ENCODE results near the gene NRP2. TPM values are rescaled to one million over a fixed set of nuclear protein-coding genes. Genes with fewer than 3 reads are reported as not detected.

Gene NRP2
- total RNA-seq, 3 donors from 2014 or later = 1.6 to 3.2 (median 1.6) TPM

GRCh38 chr2:205776720-205777119 is 94.4 kb downstream of the NRP2 start:
- no peaks in the 10 kb centered on the region for H3K36me3 Mint-ChIP-seq (ENCODE audit: insufficient read depth)
- DNase-seq = no peak
- H3K4me1 Mint-ChIP-seq (ENCODE audit: low read depth) = peaks cover 7% of the 10 kb centered on the region
- H3K9me3 Mint-ChIP-seq = no peaks in the 10 kb centered on the region
- peaks cover 20% of the 10 kb centered on the region for H3K27me3 Mint-ChIP-seq (ENCODE audit: low read depth)
- no peak for ATAC-seq
- H3K4me3 Mint-ChIP-seq = no peak overlapping the region

GRCh38 chr2:205778356-205778755 is 96.1 kb downstream of the NRP2 start:
- Mint-ChIP-seq H3K9me3 (no peaks in the 10 kb centered on the region), H3K4me1 (ENCODE audit: low read depth) (peaks cover 7% of the 10 kb centered on the region), H3K36me3 (ENCODE audit: insufficient read depth) (no peaks in the 10 kb centered on the region), H3K27me3 (ENCODE audit: low read depth) (peaks cover 18% of the 10 kb centered on the region), H3K4me3 (no peak overlapping the region)
- DNase-seq (no peak), ATAC-seq (no peak)

- DNase-seq (no peak), ATAC-seq (no peak)
- Mint-ChIP-seq H3K36me3 (ENCODE audit: insufficient read depth) (no peaks in the 10 kb centered on the region), H3K9me3 (no peaks in the 10 kb centered on the region), H3K4me1 (ENCODE audit: low read depth) (peaks cover 7% of the 10 kb centered on the region), H3K27me3 (ENCODE audit: low read depth) (peaks cover 9% of the 10 kb centered on the region), H3K4me3 (no peak overlapping the region)
These were observed 98.3 kb downstream of the NRP2 start for GRCh38 chr2:205780645-205781044.

- DNase-seq (no peak), ATAC-seq (no peak)
- H3K9me3 Mint-ChIP-seq = no peaks in the 10 kb centered on the region
- H3K4me3 Mint-ChIP-seq = no peak overlapping the region
- H3K27me3 Mint-ChIP-seq (ENCODE audit: low read depth) = peaks cover 8% of the 10 kb centered on the region
- H3K36me3 Mint-ChIP-seq (ENCODE audit: insufficient read depth) = no peaks in the 10 kb centered on the region
- peaks cover 7% of the 10 kb centered on the region for H3K4me1 Mint-ChIP-seq (ENCODE audit: low read depth)
These were observed 99.1 kb downstream of the NRP2 start for GRCh38 chr2:205781244-205781931.

- ATAC-seq = no peak
- Mint-ChIP-seq H3K9me3 (no peaks in the 10 kb centered on the region), H3K27me3 (ENCODE audit: low read depth) (peaks cover 2% of the 10 kb centered on the region)
These were observed 100.6 kb downstream of the NRP2 start for GRCh38 chr2:205782941-205783340.

GRCh38 chr2:205783872-205784499 is 101.7 kb downstream of the NRP2 start:
- no peak overlapping the region for H3K4me3 Mint-ChIP-seq
- ATAC-seq (no peak), DNase-seq (no peak)
- H3K27me3 Mint-ChIP-seq (ENCODE audit: low read depth) = peaks cover 3% of the 10 kb centered on the region
- H3K4me1 Mint-ChIP-seq (ENCODE audit: low read depth) = peaks cover 7% of the 10 kb centered on the region
- H3K9me3 Mint-ChIP-seq = no peaks in the 10 kb centered on the region
- H3K36me3 Mint-ChIP-seq (ENCODE audit: insufficient read depth) = no peaks in the 10 kb centered on the region

More at GRCh38 chr2:205782941-205783340, 100.6 kb downstream of the NRP2 start:
- no peaks in the 10 kb centered on the region for H3K36me3 Mint-ChIP-seq (ENCODE audit: insufficient read depth)
- no peak overlapping the region for H3K4me3 Mint-ChIP-seq
- H3K4me1 Mint-ChIP-seq (ENCODE audit: low read depth) = peaks cover 7% of the 10 kb centered on the region
- no peak for DNase-seq

GRCh38 chr2:205785507-205786260 is 103.4 kb downstream of the NRP2 start:
- Mint-ChIP-seq H3K9me3 (no peaks in the 10 kb centered on the region), H3K4me1 (ENCODE audit: low read depth) (peaks cover 7% of the 10 kb centered on the region), H3K4me3 (no peak overlapping the region), H3K27me3 (ENCODE audit: low read depth) (peaks cover 10% of the 10 kb centered on the region), H3K36me3 (ENCODE audit: insufficient read depth) (no peaks in the 10 kb centered on the region)
- ATAC-seq = no peak
- DNase-seq = no peak

GRCh38 chr2:205786976-205787375 is 104.7 kb downstream of the NRP2 start:
- Mint-ChIP-seq H3K9me3 (no peaks in the 10 kb centered on the region), H3K36me3 (ENCODE audit: insufficient read depth) (no peaks in the 10 kb centered on the region), H3K4me1 (ENCODE audit: low read depth) (no peaks in the 10 kb centered on the region), H3K27me3 (ENCODE audit: low read depth) (peaks cover 10% of the 10 kb centered on the region), H3K4me3 (no peak overlapping the region)
- ATAC-seq = no peak
- DNase-seq = no peak

- Mint-ChIP-seq H3K9me3 (no peaks in the 10 kb centered on the region), H3K4me3 (no peak overlapping the region), H3K36me3 (ENCODE audit: insufficient read depth) (no peaks in the 10 kb centered on the region), H3K4me1 (ENCODE audit: low read depth) (no peaks in the 10 kb centered on the region), H3K27me3 (ENCODE audit: low read depth) (peaks cover 13% of the 10 kb centered on the region)
- no peak for ATAC-seq
- DNase-seq = no peak
These were observed 105.5 kb downstream of the NRP2 start for GRCh38 chr2:205787761-205788160.

GRCh38 chr2:205789906-205790305 is 107.6 kb downstream of the NRP2 start:
- Mint-ChIP-seq H3K36me3 (ENCODE audit: insufficient read depth) (no peaks in the 10 kb centered on the region), H3K4me1 (ENCODE audit: low read depth) (no peaks in the 10 kb centered on the region), H3K4me3 (no peak overlapping the region), H3K27me3 (ENCODE audit: low read depth) (peaks cover 13% of the 10 kb centered on the region), H3K9me3 (no peaks in the 10 kb centered on the region)
- DNase-seq = no peak
- ATAC-seq = no peak

- Mint-ChIP-seq H3K9me3 (no peaks in the 10 kb centered on the region), H3K4me3 (no peak overlapping the region), H3K27me3 (ENCODE audit: low read depth) (peaks cover 13% of the 10 kb centered on the region), H3K4me1 (ENCODE audit: low read depth) (no peaks in the 10 kb centered on the region), H3K36me3 (ENCODE audit: insufficient read depth) (no peaks in the 10 kb centered on the region)
- ATAC-seq (no peak), DNase-seq (no peak)
These were observed 110.6 kb downstream of the NRP2 start for GRCh38 chr2:205792908-205793307.

- ATAC-seq (no peak), DNase-seq (no peak)
- no peaks in the 10 kb centered on the region for H3K36me3 Mint-ChIP-seq (ENCODE audit: insufficient read depth)
- H3K9me3 Mint-ChIP-seq = no peaks in the 10 kb centered on the region
- H3K27me3 Mint-ChIP-seq (ENCODE audit: low read depth) = peaks cover 6% of the 10 kb centered on the region
- no peaks in the 10 kb centered on the region for H3K4me1 Mint-ChIP-seq (ENCODE audit: low read depth)
- no peak overlapping the region for H3K4me3 Mint-ChIP-seq
These were observed 114.6 kb downstream of the NRP2 start for GRCh38 chr2:205796805-205797313.

- ATAC-seq (no peak), DNase-seq (no peak)
- Mint-ChIP-seq H3K4me3 (no peak overlapping the region), H3K27me3 (ENCODE audit: low read depth) (peaks cover 2% of the 10 kb centered on the region), H3K9me3 (no peaks in the 10 kb centered on the region), H3K4me1 (ENCODE audit: low read depth) (no peaks in the 10 kb centered on the region), H3K36me3 (ENCODE audit: insufficient read depth) (no peaks in the 10 kb centered on the region)
These were observed 115.6 kb downstream of the NRP2 start for GRCh38 chr2:205797866-205798265.

GRCh38 chr2:205800224-205800623 is 117.9 kb downstream of the NRP2 start:
- no peak overlapping the region for H3K4me3 Mint-ChIP-seq
- ATAC-seq (no peak), DNase-seq (no peak)
- no peaks in the 10 kb centered on the region for H3K27me3 Mint-ChIP-seq (ENCODE audit: low read depth)
- no peaks in the 10 kb centered on the region for H3K36me3 Mint-ChIP-seq (ENCODE audit: insufficient read depth)
- no peaks in the 10 kb centered on the region for H3K4me1 Mint-ChIP-seq (ENCODE audit: low read depth)
- no peaks in the 10 kb centered on the region for H3K9me3 Mint-ChIP-seq
